IMR-90 (cell line): ENCODE results near the gene SERPINB11. TPM values are rescaled to one million over a fixed set of nuclear protein-coding genes. Genes with fewer than 3 reads are reported as not detected.

Experiments used
- ATAC-seq: fragments of 200-7000 bp; cut with Tn5 transposase; 2 replicates; pipeline ENCODE4 v1.9.1; 2020; ENCODE audit warnings: low read depth, mild to moderate bottlenecking, moderate library complexity
- BruUV-seq: library from RNA; stranded (reverse); fragments of 400-500 nt; replicated peaks from 2 replicates; lab custom pipeline; 2021; lab: Mats Ljungman, UMichigan
- CTCF ChIA-PET: fragments of 300-600 bp; formaldehyde crosslinking; extraction: SDS; loops from one replicate; lab custom pipeline; 2021; ENCODE audit warnings: antibody characterized with exemption; lab: Yijun Ruan, JAX
- POLR2A ChIA-PET: fragments of 300-600 bp; sonication (Branson Sonifier 250); formaldehyde crosslinking; loops from one replicate; lab custom pipeline; 2022; ENCODE audit warnings: antibody characterized with exemption; ENCODE audit not compliant: unreplicated experiment; lab: Charles Lee
- DNase-seq: peaks from one replicate; pipeline ENCODE4 v3.0.0; 2013
- H2AFZ ChIP-seq: replicated peaks from 2 replicates; pipeline ENCODE3; 2013; ENCODE audit warnings: low read length, mild to moderate bottlenecking; ENCODE audit not compliant: poor library complexity
- H2AK5ac ChIP-seq: 2 replicates; pipeline ENCODE4 v1.6.1; 2013; ENCODE audit warnings: low read depth, low read length, inconsistent platforms
- H2AK9ac ChIP-seq: replicated peaks from 2 replicates; pipeline ENCODE3; 2013; ENCODE audit warnings: mild to moderate bottlenecking, low read depth, low read length, moderate library complexity; ENCODE audit not compliant: poor library complexity
- H2BK120ac ChIP-seq: 2 replicates; pipeline ENCODE4 v1.6.1; 2013; ENCODE audit warnings: low read depth, low read length, inconsistent platforms
- H2BK15ac ChIP-seq: 3 replicates; pipeline ENCODE4 v1.6.1; 2013; ENCODE audit warnings: low read depth, low read length, inconsistent platforms
- H2BK20ac ChIP-seq: 2 replicates; pipeline ENCODE4 v1.6.1; 2013; ENCODE audit warnings: low read depth, mild to moderate bottlenecking, inconsistent platforms, low read length, moderate library complexity
- H2BK5ac ChIP-seq: 2 replicates; pipeline ENCODE4 v1.6.1; 2013; ENCODE audit warnings: mild to moderate bottlenecking, low read depth, low read length, inconsistent platforms; ENCODE audit not compliant: poor library complexity, severe bottlenecking
- H3K14ac ChIP-seq: replicated peaks from 2 replicates; pipeline ENCODE4 v1.6.1; 2013; ENCODE audit warnings: low read depth, low read length, inconsistent platforms
- H3K18ac ChIP-seq: 2 replicates; pipeline ENCODE4 v1.6.1; 2013; ENCODE audit warnings: low read depth, low read length, control low read depth
- H3K23ac ChIP-seq: 2 replicates; pipeline ENCODE4 v1.6.1; 2013; ENCODE audit warnings: low read depth, low read length, inconsistent platforms
- H3K27ac ChIP-seq: 2 replicates; pipeline ENCODE4 v1.5.1; 2013; ENCODE audit warnings: mild to moderate bottlenecking, control low read depth, low read length; ENCODE audit not compliant: insufficient read depth
- H3K27me3 ChIP-seq: 2 replicates; pipeline ENCODE4 v1.6.1; 2013; ENCODE audit warnings: low read length; ENCODE audit not compliant: control insufficient read depth, insufficient read depth
- H3K36me3 ChIP-seq: 2 replicates; pipeline ENCODE4 v1.6.1; 2013; ENCODE audit warnings: low read length, mixed read lengths; ENCODE audit not compliant: control insufficient read depth, insufficient read depth
- H3K4ac ChIP-seq: 2 replicates; pipeline ENCODE4 v1.6.1; 2013; ENCODE audit warnings: low read depth, low read length, inconsistent platforms
- H3K4me1 ChIP-seq: 2 replicates; pipeline ENCODE4 v1.6.1; 2013; ENCODE audit warnings: low read length, mixed read lengths; ENCODE audit not compliant: control insufficient read depth, insufficient read depth
- H3K4me2 ChIP-seq: 2 replicates; pipeline ENCODE4 v1.6.1; 2013; ENCODE audit warnings: low read depth, mild to moderate bottlenecking, control low read depth, low read length, moderate library complexity
- H3K4me3 ChIP-seq: 2 replicates; pipeline ENCODE4 v1.5.1; 2013; ENCODE audit warnings: low read depth, mild to moderate bottlenecking, control low read depth, low read length, moderate library complexity; ENCODE audit not compliant: insufficient read depth
- H3K56ac ChIP-seq: 2 replicates; pipeline ENCODE4 v1.6.1; 2013; ENCODE audit warnings: low read length, inconsistent platforms; ENCODE audit not compliant: insufficient read depth; ENCODE audit errors: extremely low read depth
- H3K79me1 ChIP-seq, 2 experiments: 2 replicates each; pipeline ENCODE4 v1.6.1; 2013; ENCODE audit warnings: low read length in 2 of 2, inconsistent platforms in 1 of 2, low read depth in 1 of 2
- H3K9ac ChIP-seq: 2 replicates; pipeline ENCODE4 v1.6.1; 2013; ENCODE audit warnings: low read depth, low read length, control low read depth
- H3K9me1 ChIP-seq: 2 replicates; pipeline ENCODE4 v1.6.1; 2013; ENCODE audit warnings: low read length, inconsistent platforms; ENCODE audit not compliant: insufficient read depth
- H3K9me3 ChIP-seq: 2 replicates; pipeline ENCODE4 v1.6.1; 2013; ENCODE audit warnings: low read length; ENCODE audit not compliant: control insufficient read depth, insufficient read depth
- H4K20me1 ChIP-seq: 2 replicates; pipeline ENCODE4 v1.6.1; 2013; ENCODE audit warnings: low read length, inconsistent platforms; ENCODE audit not compliant: insufficient read depth
- H4K5ac ChIP-seq: 2 replicates; pipeline ENCODE4 v1.6.1; 2013; ENCODE audit warnings: mild to moderate bottlenecking, low read depth, low read length, control low read depth
- H4K8ac ChIP-seq, 2 experiments: 2 replicates each; pipeline ENCODE4 v1.6.1; 2013; ENCODE audit warnings: low read depth in 2 of 2, low read length in 2 of 2, control low read depth in 1 of 2, inconsistent platforms in 1 of 2
- H4K91ac ChIP-seq: 2 replicates; pipeline ENCODE4 v1.6.1; 2013; ENCODE audit warnings: low read depth, low read length, inconsistent platforms; ENCODE audit not compliant: insufficient read depth
- BHLHE40 ChIP-seq: fragments of 150-350 bp; IDR thresholded peaks from 2 replicates; pipeline ENCODE4 v1.6.1; 2016; ENCODE audit warnings: mild to moderate bottlenecking, low read depth, low read length
- CEBPB ChIP-seq: IDR thresholded peaks from 2 replicates; pipeline ENCODE4 v1.6.1; 2012; ENCODE audit warnings: low read depth, low read length, improper control_type of control experiment
- MAFK ChIP-seq: IDR thresholded peaks from 2 replicates; pipeline ENCODE4 v1.6.1; 2012; ENCODE audit warnings: low read depth, low read length, improper control_type of control experiment
- SMC3 ChIP-seq: fragments of 150-350 bp; IDR thresholded peaks from 2 replicates; pipeline ENCODE4 v1.6.1; 2016; ENCODE audit warnings: low read depth, mild to moderate bottlenecking, antibody characterized with exemption, low read length, moderate library complexity
- WGBS, 2 experiments: methylation state at CpG; one replicate each; pipeline versions ENCODE4 v1.1.5 to v1.1.7; 2013; ENCODE audit warnings: missing lambda C conversion rate in 2 of 2; ENCODE audit not compliant: insufficient read length in 1 of 2; ENCODE audit errors: extremely low coverage in 2 of 2; 5-methylcytosine and 5-hydroxymethylcytosine counted together
- dilution Hi-C: fragments of 300-500 bp; cut with HindIII; formaldehyde crosslinking; loops from one replicate; pipeline ENCODE4 v1.14.3; 2018; ENCODE audit warnings: low sequenced_read_pairs; ENCODE audit not compliant: unreplicated experiment
- in situ Hi-C: fragments of 300-500 bp; cut with MboI; formaldehyde crosslinking; loops from 3 replicates; pipeline ENCODE4 v1.14.3; 2019; ENCODE audit warnings: low sequenced_read_pairs, inconsistent platforms, mixed read lengths
- intact Hi-C: fragments of 100-400 bp; cut with micrococcal nuclease; formaldehyde crosslinking; loops from 2 replicates; pipeline ENCODE4 v1.10.0; 2022
- polyA plus RNA-seq, 3 experiments: library from polyadenylated mRNA; depleted of rRNA; stranded (reverse); fragments of >200 nt; gene quantifications; 2 replicates each; pipeline ENCODE4 v1.2.3, GENCODE V29; 2012; ENCODE audit warnings: low replicate concordance in 1 of 3
- total RNA-seq: library from RNA; depleted of rRNA; stranded (reverse); fragments of >200 nt; gene quantifications from 2 replicates; pipeline ENCODE4 v1.2.3, GENCODE V29; 2012

SERPINB11 gene
- total and polyA plus RNA-seq, 2 of the 4 experiments (the other 2 are of a cell fraction), result 0.12 to 0.18 TPM

DNA sequence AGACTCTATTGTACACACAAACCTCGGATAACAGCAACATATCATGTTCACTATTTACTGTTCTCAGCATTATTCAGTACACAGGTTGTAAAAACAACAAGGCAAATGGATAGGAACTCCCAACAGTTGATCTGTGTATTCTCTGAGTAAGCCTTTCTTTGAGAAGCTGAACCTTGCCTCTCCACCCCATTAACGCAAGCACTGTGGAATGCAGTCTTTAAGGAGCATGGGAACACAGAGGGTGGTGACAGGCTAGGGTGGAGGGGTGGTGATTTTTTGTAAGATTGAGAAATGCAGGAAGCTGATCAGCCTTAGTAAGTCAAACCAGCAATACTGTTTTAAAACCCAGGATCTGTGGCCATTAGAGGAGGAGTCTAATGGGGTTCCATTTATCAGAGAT is 19.6 kb upstream of the SERPINB11 start:
- Histone ChIP-seq H3K9ac (no peak overlapping the region), H4K20me1 (no peaks in the 10 kb centered on the region), H2AFZ (peak overlapping the region; percentile 77), H3K18ac (peak overlapping the region; percentile 66; the same call in 1 of the 2 replicates), H2BK15ac (peak overlapping the region; percentile 37; the same call in 1 of the 3 replicates), H2BK120ac (peak overlapping the region; percentile 80), H3K27ac (no peak overlapping the region), H3K79me1 (no peaks in the 10 kb centered on the region), H3K4me1 (no peaks in the 10 kb centered on the region; the same call in 1 of the 2 replicates), H2BK5ac (peak overlapping the region; percentile 54), H3K9me3 (no peaks in the 10 kb centered on the region), H2AK5ac (no peak overlapping the region), H2AK9ac (no peak overlapping the region), H4K5ac (peak overlapping the region; percentile 43; the same call in 1 of the 2 replicates), H3K23ac (peak overlapping the region; percentile 67; the same call in 1 of the 2 replicates), H2BK20ac (peak overlapping the region; percentile 89), H3K14ac (peak overlapping the region; percentile 77), H4K91ac (peak overlapping the region; percentile 28; the same call in 1 of the 2 replicates), H3K4ac (peak overlapping the region; percentile 67; the same call in 1 of the 2 replicates), H3K56ac (0 out of 2 replicates have a peak overlapping the region, but pooled peaks have one; percentile 44), H3K9me1 (no peaks in the 10 kb centered on the region; the same call in 1 of the 2 replicates), H3K4me3 (no peak overlapping the region), H3K27me3 (no peaks in the 10 kb centered on the region), H3K4me2 (peak overlapping the region; percentile 48; the same call in 1 of the 2 replicates), H3K36me3 (no peaks in the 10 kb centered on the region), H4K8ac (peak overlapping the region in 1 of 2 experiments; percentile 89; a peak in 2 of 4 replicates)
- DNase-seq, result peak; percentile 96
- WGBS, 2 experiments, result no CpG with 5 or more reads among the region's 2 CpGs
- in situ Hi-C loops, result no loop called here
- ChIA-PET CTCF (interaction anchor here (1.0 kb wide), 1 partner anchor 333 kb away, joined by 3 read pairs; no protein-coding TSS in a partner anchor), POLR2A (no interaction called here)
- no TSS peak for BruUV-seq
- no peak for TF ChIP-seq SMC3
- TF ChIP-seq BHLHE40, result no peak
- TF ChIP-seq MAFK, result peak; percentile 51
- TF ChIP-seq CEBPB, result peak; percentile 87
- peak; percentile 88 for ATAC-seq
- dilution Hi-C loops, result no loop called here
- intact Hi-C loops, result no loop called here
